AG09319 (cell line): Measurements from ENCODE around the gene ADAMTSL1.

Experiments
- DNase-seq: peaks from one replicate; pipeline ENCODE4 v3.0.0-alpha.2; 2010; ENCODE audit warnings: low read depth; ENCODE audit errors: extremely low read depth
- TF ChIP-seq, protein P1 (sequence below): IDR thresholded peaks from 2 replicates; pipeline ENCODE4 v1.5.1; 2011; ENCODE audit warnings: low read depth, mild to moderate bottlenecking, inconsistent platforms, low read length, moderate library complexity

The ADAMTSL1 gene

DNA sequence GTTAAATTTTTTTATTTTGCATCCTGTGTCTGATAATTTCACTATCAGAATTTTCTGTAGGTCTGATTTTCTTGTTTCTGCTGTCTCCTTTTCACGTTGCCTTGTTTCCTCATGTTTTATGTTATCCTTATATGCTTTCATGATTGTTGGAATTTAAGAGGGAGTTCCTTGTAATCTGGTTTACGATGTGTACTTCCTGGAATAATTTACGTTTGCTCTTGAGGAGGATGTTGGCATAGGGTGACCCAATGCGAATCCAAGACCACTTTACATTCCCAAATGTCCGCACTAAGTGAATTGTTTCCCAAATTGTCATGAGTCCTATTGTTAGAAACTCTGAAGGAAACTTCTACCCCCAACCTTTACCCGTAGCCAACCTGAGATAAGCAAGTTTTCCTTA, 80.3 kb downstream of the ADAMTSL1 start:
- no peak for DNase-seq
- TF ChIP-seq, protein P1, sequence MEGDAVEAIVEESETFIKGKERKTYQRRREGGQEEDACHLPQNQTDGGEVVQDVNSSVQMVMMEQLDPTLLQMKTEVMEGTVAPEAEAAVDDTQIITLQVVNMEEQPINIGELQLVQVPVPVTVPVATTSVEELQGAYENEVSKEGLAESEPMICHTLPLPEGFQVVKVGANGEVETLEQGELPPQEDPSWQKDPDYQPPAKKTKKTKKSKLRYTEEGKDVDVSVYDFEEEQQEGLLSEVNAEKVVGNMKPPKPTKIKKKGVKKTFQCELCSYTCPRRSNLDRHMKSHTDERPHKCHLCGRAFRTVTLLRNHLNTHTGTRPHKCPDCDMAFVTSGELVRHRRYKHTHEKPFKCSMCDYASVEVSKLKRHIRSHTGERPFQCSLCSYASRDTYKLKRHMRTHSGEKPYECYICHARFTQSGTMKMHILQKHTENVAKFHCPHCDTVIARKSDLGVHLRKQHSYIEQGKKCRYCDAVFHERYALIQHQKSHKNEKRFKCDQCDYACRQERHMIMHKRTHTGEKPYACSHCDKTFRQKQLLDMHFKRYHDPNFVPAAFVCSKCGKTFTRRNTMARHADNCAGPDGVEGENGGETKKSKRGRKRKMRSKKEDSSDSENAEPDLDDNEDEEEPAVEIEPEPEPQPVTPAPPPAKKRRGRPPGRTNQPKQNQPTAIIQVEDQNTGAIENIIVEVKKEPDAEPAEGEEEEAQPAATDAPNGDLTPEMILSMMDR: no peak

DNA sequence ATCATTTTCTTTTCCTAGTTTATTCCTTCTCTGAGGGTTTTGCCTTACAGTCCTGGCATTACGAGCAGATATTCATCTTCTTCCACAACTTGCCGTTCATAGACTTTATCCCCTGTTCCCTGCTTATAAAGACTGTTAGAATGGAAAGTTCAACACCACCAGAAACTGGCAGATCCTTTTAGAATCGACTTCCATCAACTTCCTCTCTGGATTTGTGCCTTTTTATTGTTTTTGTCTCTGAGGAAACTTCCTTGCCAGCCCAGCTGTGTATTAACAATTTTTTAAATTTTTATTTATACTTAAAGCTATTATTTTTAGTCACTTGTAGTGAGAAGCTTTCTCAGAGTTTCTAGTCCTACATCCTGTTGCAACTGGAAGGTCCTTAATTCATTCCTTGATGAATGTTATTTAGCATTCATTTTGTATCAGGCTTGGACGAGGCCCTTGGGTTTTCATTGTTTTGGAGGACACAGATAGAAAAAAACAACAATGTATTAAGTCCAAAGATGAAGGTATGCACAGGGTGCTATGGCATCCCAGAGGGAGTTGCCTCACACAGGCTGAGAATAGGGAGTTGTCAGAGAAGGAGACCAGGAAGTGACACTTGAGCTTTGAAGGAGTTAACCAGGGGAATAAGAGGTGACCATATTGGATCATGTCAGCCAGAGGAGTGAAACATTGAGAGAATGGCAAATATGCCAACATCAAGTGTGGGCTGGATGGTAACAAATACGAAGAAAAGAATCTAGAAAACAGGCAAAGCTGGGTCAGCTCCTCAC, 81.3 kb downstream of the ADAMTSL1 start:
- DNase-seq: no peak
- TF ChIP-seq, protein P1: no peak

DNA sequence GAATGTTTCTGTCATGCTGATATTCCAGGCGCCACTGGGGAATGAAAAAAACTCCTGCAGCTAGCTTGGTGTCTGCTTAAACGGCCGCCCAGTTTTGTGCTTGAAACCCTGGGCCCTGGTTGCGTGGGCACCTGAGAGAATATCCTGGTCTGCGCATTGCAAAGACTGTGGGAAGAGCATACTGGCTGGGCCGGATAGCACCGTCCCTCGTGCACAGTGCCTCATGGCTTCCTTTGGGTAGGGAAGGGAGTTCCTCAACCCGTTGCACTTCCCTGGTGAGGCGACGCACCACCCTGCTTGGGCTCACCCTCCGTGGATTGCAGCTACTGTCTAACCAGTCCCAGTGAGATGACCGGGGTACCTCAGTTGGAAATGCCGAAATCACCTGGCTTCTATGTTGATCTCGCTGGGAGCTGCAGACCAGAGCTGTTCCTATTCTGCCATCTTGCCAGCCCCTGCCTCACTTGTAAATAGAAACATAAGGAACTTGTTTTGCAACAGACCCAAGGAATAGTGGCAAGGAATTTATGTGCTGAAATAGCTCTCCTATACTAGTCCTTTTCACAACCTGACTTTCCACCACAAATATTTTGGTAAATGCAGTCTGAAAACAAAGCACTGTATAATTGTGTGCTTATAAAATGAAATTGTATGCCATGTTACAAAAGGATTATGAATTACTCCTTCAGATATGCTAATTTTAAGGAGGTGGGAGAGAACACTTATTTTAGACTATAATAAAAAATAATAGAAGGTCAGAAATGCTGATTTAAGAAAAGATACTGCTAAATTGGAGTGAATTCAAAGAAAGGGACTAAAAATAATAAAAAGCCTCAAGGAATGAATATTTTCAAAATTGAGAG, 90.3 kb downstream of the ADAMTSL1 start:
- DNase-seq: no peak
- TF ChIP-seq, protein P1: no peak

DNA sequence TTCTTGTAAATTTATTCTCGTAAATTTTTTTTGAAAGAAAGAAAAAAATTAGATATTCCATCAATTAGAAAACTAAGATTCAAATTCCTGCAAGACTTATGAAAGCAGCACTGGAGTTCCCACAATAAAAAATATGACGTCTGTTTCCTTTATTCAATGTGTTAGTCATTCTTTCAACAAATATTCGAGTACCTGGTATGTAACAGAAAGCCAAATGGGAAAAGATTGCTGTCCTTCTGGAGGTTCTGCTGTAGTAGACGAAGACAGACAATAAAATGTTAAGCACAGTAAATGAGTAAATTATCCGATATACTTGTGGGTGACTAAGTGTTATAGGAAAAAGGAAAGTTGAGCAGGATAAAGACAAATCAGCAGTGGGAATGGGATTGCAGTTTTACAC, 92.2 kb downstream of the ADAMTSL1 start:
- TF ChIP-seq, protein P1: no peak
- no peak for DNase-seq

DNA sequence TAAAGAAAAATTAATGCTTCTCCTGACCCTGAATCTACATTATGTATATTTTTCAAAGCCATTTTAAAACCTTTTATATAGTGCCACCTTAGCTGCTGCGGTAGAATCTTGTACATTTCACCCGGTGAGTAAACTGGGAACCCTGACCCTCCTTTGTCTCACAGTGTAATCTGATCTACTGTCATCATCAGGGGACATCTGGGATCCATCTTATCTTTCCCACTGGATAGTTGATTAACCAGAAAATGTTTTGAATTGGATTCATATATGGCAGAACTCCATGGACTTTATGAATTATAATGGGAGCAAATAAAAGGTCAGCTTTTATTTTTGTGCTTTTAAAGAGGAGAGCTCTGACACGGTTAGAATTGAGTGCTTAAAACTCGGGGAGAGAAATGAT, 95.0 kb downstream of the ADAMTSL1 start:
- DNase-seq: no peak
- TF ChIP-seq, protein P1: no peak

DNA sequence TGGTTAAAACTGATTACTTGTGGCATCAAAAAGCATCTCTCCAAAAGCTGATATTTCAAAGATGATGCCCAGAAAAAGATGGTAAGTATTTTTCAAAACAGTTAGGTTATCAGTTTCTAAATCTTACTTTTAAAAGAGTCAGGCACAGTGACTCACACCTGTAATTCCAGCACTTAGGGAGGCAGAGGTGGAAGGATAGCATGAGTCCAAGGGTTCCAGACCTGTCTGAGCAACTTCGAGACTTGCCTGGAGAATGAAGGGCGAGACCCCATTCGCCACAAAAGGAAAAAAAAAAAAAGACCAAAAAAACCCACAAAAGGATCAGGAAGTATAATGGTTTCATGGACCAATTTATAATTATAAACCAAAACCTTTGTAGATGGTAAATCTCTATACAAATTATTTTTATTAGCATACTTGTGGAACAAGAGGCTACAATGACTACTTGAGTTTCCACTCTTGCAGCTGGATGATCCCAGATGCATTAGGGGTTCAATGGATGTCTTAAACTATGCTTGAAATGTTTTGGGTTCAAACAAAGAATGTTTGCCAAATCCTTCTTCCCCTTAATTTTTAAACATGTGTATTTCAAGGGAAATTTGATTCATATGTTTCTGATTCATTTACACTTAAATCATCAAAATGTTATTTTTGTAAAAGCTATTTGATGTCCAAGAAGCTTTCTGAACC, 96.1 kb downstream of the ADAMTSL1 start:
- TF ChIP-seq, protein P1: no peak
- no peak for DNase-seq

DNA sequence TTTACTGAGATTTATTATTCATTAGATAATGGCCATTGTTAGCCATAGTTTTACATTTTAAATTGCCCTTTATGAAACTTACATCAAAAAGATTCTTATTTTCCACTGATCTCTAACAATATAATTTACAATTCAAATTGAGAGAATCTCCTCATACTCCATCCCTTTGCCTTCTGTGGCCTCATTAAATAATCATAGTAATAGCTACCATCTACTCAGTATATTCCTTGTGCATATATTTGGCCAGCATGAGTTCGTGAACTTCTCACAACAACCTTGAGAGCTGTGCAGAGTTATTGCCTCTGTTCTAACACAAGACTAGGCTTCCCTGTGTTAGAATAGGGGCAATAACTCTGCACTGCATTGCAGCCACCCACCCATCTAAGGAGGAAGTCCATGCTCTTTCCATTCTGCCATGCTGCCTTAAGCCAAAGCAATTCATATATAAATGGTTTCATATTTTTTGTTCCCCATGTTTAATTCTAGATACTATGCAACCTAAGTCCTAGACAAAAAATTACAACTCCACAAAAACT, 99.1 kb downstream of the ADAMTSL1 start:
- no peak for DNase-seq
- TF ChIP-seq, protein P1: no peak
